ENCODE data around the gene MPST.

DNA sequence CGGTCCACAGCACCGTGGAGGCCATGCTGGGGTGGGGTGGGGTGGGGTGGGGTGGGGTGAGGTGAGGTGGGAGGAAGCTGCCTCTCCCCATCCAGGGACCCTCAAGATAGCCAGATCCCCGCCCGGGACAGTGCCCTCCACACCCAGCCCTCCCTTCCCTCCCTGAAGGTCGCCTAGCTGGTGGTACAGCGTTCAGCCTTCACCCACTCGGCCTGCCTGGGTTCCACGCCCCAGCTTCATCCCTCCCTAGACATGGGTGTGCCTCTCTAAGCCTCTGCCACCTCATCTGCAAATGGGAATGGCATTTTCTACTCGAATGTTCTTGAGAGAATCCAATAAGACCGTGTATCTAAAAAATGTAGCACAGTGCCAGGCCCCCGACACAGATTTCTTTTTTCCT, 49.8 kb downstream of the MPST start:
- TF ChIP-seq, protein P1, sequence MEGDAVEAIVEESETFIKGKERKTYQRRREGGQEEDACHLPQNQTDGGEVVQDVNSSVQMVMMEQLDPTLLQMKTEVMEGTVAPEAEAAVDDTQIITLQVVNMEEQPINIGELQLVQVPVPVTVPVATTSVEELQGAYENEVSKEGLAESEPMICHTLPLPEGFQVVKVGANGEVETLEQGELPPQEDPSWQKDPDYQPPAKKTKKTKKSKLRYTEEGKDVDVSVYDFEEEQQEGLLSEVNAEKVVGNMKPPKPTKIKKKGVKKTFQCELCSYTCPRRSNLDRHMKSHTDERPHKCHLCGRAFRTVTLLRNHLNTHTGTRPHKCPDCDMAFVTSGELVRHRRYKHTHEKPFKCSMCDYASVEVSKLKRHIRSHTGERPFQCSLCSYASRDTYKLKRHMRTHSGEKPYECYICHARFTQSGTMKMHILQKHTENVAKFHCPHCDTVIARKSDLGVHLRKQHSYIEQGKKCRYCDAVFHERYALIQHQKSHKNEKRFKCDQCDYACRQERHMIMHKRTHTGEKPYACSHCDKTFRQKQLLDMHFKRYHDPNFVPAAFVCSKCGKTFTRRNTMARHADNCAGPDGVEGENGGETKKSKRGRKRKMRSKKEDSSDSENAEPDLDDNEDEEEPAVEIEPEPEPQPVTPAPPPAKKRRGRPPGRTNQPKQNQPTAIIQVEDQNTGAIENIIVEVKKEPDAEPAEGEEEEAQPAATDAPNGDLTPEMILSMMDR (IDR thresholded peaks at IDR 0.05; ENCODE audit: insufficient read depth, low read length, poor library complexity, severe bottlenecking) = no peak
- TF ChIP-seq EZH2phosphoT487 (conservative IDR thresholded peaks at IDR 0.05; ENCODE audit: low read length) = no peak

Measured in SU-DHL-6 (cell line).